HG02571 (cell line): ENCODE measurements around the gene DNASE2B.

Experiments used
- ATAC-seq: cut with Tn5 transposase; IDR thresholded peaks from one replicate; pipeline ENCODE4 v1.9.1; 2021; ENCODE audit warnings: mild to moderate bottlenecking, moderate library complexity; ENCODE audit not compliant: unreplicated experiment

The DNASE2B gene

GRCh38 chr1:84373436-84374141 is 24.7 kb upstream of the DNASE2B start:
- no peak for ATAC-seq

- no peak for ATAC-seq
Measured at GRCh38 chr1:84374991-84375696, 23.1 kb upstream of the DNASE2B start.

GRCh38 chr1:84376000-84376910 is 22.0 kb upstream of the DNASE2B start:
- ATAC-seq: no peak

GRCh38 chr1:84377480-84378095 is 20.7 kb upstream of the DNASE2B start:
- ATAC-seq: no peak

GRCh38 chr1:84379138-84379916 is 19.0 kb upstream of the DNASE2B start:
- no peak for ATAC-seq

GRCh38 chr1:84379917-84380180 is 18.4 kb upstream of the DNASE2B start:
- ATAC-seq: no peak

- no peak for ATAC-seq
Measured at GRCh38 chr1:84382127-84382526, 16.2 kb upstream of the DNASE2B start.

- ATAC-seq: no peak
Measured at GRCh38 chr1:84385347-84385746, 12.9 kb upstream of the DNASE2B start.

- no peak for ATAC-seq
Measured at GRCh38 chr1:84386716-84387479, 11.4 kb upstream of the DNASE2B start.

GRCh38 chr1:84387480-84388163 is 10.7 kb upstream of the DNASE2B start:
- no peak for ATAC-seq

GRCh38 chr1:84390226-84390625 is 8.1 kb upstream of the DNASE2B start:
- ATAC-seq: no peak

- no peak for ATAC-seq
Measured at GRCh38 chr1:84401156-84401555, 2.9 kb downstream of the DNASE2B start.

- no peak for ATAC-seq
Measured at GRCh38 chr1:84402060-84402459, 3.8 kb downstream of the DNASE2B start.

GRCh38 chr1:84402501-84402900 is 4.2 kb downstream of the DNASE2B start:
- no peak for ATAC-seq

- no peak for ATAC-seq
Measured at GRCh38 chr1:84403347-84403746, 5.1 kb downstream of the DNASE2B start.

- no peak for ATAC-seq
Measured at GRCh38 chr1:84406346-84406861, 8.1 kb downstream of the DNASE2B start.

- no peak for ATAC-seq
Measured at GRCh38 chr1:84407524-84407923, 9.2 kb downstream of the DNASE2B start.

GRCh38 chr1:84407958-84408422 is 9.7 kb downstream of the DNASE2B start:
- ATAC-seq: no peak

- no peak for ATAC-seq
Measured at GRCh38 chr1:84409888-84410287, 11.6 kb downstream of the DNASE2B start.
